Stimulated activated CD4-positive, alpha-beta T cell treated with anti-CD3 and anti-CD28 coated beads, Interleukin-1b, Interleukin-23, amount 100 ng/mL, for 1 hour (primary cell): ENCODE measurements around the gene ST3GAL6.

Experiments
- DNase-seq, 2 donors: peaks; one replicate each; pipeline ENCODE4 v3.0.0-alpha.2; 2020; ENCODE audit warnings: low read depth in 2 of 2

ST3GAL6 gene

DNA sequence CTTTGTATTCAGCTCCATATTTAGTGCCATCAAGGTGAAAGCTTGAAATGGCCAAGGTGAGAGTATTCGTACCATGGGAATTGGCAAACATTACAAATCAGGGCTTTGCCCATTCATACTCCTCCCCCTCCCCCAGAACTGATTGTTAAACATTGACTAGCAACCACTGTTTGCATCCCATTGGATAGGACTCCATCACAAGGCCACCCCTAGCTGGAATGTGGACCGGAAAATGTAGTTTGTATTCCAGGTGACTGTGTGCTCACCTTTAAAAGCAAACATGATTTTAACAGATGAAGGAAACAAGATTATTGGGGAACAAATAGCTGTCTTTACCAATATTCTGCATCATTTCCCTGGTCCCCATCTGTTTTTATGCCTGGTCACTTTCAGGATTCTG is 14.1 kb downstream of the ST3GAL6 start:
- DNase-seq = no peak

DNA sequence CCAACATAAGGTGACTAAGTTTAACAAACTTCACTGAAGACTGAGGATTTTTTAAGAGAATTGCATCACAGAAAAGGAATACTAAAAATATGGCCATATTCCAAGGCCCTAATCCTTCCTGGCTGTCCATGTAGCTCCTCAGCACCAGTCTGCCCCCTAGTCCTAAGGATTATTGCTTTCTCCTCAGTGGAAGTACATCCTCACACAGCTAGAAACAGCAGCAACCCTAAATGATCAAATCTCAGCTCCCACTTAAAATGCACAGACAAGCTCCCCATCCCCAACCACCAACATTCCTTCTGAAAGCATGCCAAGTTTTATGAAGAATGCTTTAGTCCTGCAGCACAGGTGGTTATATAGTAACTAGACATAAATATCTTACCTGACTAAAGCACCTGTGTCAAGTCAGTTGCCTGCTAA is 14.7 kb downstream of the ST3GAL6 start:
- no peak for DNase-seq

DNA sequence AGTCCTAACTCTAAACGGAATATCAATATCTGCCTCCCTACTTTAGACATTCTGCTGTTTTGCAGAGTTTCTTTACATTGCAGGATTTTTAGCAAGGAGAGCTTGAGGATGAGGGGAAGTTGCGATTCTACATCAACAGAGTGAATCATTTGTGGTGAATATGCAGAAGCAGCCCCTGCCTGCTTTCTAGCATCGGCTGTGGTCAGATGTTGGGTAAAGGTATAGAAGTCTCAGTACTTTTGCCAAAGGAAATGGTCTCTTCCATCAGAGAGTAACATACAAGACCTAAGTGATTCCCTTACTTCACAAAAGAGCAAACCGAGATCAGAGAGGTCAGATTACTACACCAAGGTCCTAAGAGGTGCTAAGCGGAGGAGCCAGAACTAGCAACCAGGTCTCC is 15.2 kb downstream of the ST3GAL6 start:
- DNase-seq = no peak

DNA sequence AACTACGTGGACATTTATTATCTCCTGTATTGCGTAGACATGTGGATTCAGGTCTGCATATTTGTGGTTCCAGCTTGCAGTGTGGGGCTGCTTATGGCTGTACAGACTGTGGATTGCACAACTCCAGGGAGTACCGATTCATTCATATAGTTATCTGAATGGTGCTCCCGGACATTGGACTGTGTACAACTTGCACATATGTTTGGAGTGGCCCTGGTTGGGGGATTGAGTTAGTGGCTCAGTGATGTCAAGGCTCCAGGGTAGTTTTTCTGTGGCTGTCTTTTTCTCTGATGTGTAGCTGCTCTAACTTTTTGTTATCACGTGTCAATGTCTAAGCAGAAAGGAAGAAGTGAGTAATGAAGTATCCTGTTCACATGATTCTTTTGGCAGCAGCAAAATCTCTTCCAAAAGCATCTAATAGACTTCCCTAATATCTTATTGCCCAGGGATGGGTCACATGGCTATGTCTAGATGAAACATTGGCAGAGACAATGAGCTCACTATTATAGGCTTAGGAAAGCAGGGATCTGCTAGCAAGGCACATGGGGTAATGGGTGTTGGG is 15.8 kb downstream of the ST3GAL6 start:
- no peak for DNase-seq

DNA sequence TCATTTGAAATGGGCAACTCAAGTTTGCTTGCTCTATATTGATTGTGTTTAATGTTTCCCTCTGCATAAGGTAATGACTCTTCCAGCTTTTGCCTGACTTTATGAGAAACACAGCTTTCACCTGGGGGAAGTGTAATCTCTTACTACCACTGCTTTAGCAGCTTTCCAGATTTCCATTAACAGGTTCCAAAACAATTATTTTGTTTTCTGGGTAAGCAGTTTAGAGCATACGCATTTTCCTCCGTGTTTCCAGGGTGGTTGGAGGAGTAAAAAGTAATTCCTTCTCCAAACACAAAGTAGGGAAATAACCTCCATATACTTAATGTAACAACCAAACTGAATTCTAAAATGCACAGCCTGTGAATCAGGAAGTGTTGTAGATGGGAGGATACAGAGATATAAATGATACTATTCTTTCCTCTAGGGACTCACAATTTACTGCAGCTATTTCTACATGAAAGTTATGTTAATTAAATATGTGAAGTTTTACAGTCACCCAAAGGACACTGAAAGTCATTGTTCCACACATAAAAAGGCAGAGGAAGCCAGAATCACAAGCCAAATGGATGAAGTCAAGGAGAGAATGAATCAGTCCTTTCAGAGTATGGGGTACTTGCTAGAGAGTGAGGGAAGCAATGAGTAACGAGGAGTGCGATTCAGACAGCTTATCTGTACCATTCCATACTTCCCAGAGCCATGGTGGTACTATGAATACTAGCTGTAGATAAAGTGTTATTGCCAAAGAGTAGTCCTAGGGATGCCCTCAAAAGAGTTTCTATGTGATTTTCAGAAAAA is 16.6 kb downstream of the ST3GAL6 start:
- no peak for DNase-seq

DNA sequence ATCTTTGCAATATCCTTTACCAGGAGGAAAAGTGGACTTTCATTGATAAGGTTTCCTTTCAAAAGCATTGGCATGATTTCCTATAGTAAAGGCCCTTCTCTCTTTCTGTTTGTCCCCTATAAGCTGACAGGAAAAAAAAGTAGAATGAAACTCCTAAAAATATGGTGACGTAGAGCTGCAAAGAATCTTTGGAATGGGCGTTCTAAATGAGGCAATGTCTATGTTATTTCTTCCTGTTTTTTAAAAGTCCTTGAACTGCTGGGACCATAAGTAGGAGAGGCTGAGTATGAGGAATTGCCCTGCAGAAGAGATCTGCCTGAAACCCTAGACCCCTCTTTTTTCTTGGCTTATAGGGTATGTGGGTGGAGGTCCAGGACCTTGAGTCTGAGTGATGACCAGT is 17.2 kb downstream of the ST3GAL6 start:
- no peak for DNase-seq

DNA sequence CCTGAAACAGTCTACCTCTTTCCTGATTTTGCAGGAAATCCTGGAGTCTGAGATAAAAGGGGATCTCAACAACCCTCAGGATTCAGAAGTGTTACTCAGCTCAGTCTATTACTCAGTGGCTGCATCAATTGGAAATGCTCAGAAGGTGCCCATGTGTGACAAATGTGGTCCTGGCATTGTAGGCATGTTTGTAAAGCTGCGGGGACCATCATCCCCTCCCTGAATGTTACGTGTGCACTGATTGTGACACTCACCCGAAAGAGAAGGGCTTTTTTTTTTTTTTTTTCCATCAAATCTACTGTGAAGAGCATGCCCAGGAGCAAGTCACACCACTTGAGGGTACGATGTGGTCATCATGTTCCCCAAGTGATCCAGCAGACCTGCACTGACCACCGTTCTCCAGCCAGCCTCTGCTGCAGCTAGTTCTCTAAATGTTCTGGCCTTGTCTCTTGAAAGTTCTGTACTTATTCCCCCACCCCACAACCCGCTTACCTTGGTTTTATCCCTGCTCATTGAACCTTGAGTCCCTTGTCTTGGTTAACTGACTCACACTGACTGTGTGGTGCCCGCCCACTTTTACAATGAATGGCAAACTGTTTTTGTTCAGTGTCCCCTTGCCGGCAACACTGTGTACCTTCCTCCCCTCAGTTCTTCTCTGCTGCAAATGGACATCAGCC is 19.8 kb downstream of the ST3GAL6 start:
- DNase-seq = no peak

DNA sequence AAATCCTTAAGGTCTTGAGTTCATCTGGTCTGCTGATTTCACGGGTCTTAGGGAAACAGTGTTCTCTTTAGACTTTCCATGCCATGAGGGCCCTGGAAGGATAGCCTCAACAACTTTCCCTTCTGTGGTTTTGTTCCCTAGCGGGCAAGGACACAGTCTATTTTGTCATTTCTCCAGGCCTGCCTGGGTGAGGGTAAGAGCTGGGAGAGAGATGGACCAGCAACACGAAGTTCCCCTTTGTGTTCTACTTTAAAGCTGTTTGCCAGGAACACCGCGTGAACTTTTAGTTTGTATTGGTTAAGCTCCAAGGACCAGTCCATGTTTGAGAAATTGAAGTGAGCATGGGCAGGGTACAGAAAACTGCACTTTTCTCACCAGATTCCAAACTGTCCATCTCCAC is 20.9 kb downstream of the ST3GAL6 start:
- DNase-seq = no peak

- no peak for DNase-seq
Observed at GRCh38 chr3:98784666-98785600, 21.8 kb downstream of the ST3GAL6 start.

DNA sequence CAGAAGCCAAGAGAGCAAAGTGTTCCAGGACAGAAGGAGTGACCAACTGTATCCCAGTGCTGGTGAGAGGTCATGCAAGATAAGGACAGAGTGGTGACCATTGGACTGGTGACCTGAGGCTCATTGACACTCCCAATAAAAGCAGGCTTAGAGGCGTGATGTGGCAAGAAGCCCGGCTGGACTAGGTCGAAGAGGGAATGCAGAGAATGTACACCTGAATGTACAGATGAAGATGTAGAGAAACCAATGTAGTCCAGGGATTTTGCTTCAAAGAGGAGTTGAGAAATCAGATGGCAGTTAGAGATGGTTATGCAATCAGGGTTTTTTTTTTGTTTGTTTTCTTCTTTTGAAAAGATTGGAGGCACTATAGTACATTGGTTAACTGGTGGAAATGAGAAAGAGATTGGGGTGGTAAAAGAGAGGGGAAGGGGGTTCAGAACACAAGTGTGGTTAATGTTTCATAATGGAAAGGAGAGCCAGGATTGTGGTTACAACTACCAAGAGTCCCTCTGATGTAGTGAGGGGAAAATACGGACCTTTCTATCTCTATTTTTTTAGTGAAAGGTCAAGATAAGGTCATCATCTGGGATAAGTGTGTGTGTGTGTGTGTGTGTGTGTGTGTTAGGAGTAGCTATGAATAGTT is 23.3 kb downstream of the ST3GAL6 start:
- no peak for DNase-seq

GRCh38 chr3:98787181-98787580 is 24.0 kb downstream of the ST3GAL6 start:
- DNase-seq = no peak

- no peak for DNase-seq
Observed at GRCh38 chr3:98788651-98789050, 25.5 kb downstream of the ST3GAL6 start.

DNA sequence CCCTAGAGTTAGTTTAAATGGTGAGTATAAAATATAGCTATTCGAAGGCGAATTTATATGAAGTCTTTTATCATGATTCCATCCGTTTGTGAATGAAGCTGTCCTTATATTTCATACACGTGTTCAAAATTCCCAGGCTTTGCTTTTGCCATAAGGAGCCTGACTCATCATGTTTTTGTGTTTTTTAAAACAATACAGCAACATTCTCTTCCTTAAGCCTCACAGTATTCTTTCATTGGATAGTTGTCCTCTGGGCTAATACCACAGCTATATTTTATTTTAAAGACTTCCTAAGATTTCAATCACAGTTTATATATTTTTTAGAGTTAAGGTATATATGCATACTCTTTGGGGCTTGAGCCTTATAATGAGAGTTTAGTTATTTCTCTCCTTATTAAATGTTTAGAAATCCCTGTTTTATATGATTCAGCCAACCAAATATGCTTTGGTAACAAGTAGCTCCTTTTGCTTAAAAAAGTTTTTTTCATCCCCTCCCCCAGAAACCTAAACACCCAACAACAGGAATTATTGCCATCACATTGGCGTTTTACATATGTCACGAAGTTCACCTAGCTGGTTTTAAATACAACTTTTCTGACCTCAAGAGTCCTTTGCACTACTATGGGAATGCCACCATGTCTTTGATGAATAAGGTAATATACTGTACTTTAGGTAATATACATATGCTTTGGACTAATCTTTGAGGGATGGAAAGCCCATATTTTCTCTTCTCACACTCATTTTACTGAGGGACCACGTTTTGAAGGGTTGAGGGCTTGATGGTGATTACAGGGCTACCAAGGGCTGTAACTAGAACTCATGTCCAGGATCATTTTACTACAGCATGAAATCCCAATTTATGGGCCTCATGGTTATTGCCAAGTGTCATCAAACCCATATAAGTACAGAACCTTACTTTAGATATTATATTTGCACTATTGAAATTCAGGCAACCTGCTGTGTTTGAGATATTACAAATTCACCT is 28.5 kb downstream of the ST3GAL6 start:
- DNase-seq = no peak

DNA sequence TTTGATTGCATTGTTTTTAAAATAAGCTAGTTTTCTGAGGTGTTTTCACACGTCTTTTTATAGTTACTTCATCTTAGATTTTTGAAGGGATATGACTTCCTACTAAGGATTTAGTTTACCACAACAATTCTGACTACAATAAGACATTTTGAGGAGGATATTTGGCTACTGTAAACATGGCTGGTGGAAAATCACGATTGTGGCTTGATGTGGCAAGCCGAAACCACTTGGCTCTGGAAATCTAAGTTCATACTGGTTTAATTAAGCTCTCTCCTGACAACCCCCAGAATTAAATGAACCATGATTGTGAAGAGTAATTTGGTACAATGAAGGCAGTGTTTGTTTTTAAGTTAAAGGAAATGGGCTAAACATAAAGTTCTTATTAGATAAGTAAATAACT is 30.8 kb downstream of the ST3GAL6 start:
- DNase-seq = no peak

GRCh38 chr3:98796334-98796733 is 33.2 kb downstream of the ST3GAL6 start:
- DNase-seq = no peak

- no peak for DNase-seq
Observed at GRCh38 chr3:98797905-98798304, 34.8 kb downstream of the ST3GAL6 start.

DNA sequence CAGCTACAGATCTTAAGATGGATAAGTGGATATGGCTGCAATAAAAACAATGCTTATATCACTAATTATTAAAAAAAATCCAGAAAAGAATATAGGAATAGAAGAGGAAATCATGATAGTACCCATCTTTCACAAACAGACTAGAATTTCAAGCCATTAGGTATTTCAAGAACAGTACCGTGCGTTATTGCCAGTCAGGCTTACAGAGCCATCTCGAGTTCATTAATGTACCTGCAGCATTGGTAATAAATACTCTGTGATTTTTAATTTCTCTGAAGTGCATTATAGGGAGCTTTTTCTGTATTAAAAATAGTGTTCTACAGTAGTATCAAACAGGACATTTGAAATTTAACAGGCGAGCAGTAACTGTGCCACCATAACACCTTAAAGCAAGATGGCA is 35.7 kb downstream of the ST3GAL6 start:
- no peak for DNase-seq

DNA sequence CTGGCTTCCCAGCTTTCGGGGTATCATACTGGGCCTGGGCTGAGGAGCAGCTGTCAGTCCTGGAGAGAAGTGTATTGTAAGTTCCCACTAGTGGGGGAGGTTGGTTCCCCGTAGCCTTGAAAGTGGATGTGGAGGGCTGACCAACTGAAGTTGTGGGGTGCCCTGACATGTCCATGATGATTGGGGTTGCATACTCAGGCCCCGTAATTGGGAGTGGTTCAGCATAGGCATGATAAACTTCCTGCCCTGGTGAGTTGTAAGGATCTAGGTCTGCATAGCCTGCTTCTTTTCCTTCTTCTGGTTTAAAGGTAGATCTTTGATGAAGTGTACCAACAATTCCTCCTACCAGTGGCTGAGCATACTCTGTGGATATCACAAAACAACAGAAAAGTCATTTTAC is 36.3 kb downstream of the ST3GAL6 start:
- no peak for DNase-seq

DNA sequence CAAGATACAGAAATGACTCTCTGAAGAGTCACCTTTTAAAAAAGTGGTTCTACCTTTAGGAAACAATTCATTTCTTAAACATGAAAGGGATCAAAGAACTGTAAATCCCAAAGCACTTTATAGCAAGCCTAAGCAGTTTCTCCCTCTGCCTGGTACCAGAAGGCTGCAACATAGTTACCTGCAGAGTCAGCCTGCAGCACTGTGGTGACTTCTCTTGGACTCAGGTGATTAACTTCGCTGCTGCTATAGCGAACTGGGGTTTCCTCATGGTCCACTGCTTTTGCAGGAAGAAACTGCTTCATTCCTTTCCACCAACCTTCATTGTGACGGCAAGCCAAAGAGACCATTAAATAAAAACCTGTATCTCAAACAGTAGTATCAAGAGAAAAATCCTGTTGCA is 37.3 kb downstream of the ST3GAL6 start:
- DNase-seq = no peak

GRCh38 chr3:98801043-98801747 is 38.1 kb downstream of the ST3GAL6 start:
- DNase-seq = no peak
